ENCODE measurements around the gene FAM124B.

DNA sequence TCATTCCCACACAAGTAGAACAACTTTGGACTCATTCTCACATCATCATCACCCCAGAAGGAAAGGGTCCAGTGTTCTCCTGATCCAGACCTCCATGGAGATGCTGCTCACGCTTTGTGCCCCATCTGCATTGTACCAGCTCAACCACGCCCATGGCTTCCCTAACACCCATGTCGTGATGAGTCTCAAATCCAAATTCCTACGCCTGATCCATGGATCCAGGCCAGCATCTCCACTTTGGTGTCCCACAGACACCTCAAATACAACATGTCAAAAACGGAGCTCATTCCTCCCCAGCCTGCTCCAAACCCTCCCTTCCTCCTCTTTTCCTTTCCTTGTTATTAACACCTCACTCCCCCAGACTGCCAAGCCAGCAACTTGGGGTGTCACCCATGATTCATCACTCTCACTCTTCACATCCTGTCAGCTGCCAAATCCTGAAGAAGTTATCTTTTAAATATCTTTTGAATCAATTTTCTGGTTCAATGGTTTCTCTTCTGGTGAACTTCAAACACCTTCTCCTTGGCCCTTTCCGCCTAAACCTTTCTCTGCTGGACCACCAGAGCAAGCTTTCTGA is 30.2 kb upstream of the FAM124B start:
- no peak for TF ChIP-seq CTCF (IDR thresholded peaks at IDR 0.05)
- no peak for TF ChIP-seq POLR2A (IDR thresholded peaks at IDR 0.05)
- TF ChIP-seq POLR2AphosphoS5 (IDR thresholded peaks at IDR 0.05): no peak

Data from breast epithelium (tissue), 3 donors.